ENCODE data around the gene SELP.

SELP gene

DNA sequence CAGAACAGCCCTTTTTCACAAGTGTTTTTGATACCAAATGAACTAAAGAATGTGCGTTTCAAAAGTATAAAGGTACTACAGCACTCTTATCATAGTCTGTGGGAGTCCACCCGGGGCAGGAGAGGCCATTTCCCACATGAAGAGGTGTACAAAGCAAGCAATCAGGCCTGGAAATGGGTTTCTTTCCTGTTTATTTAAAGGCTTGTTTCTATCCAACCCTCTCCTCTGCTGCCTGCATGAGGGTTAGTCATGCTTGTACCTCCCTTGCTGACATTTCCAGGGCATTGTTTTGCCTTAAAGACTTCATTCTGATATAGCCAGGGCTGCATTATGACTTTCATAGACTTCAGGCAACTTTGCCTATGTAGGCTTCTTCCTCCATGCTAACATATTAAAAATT is 11.6 kb downstream of the SELP start:
- no peak for DNase-seq

DNA sequence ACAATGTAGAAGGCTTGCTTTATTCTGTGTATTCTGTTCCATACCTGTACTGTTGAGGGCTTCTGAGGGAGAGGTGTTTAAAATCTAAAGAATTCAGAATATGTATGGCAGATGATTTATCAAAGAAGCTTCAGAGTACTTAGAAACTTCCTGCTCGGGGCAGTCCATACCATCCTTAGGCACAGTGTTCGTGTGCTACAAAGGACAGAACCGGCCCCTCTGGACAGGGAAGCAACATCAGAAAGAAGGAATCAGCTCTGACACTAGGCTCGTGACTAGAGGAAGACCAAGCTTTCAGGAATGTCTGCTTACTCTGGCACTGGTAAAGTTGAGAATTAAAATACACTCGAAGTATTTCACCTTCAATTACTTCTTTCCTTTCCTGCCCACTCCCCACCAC is 14.1 kb downstream of the SELP start:
- no peak for DNase-seq

DNA sequence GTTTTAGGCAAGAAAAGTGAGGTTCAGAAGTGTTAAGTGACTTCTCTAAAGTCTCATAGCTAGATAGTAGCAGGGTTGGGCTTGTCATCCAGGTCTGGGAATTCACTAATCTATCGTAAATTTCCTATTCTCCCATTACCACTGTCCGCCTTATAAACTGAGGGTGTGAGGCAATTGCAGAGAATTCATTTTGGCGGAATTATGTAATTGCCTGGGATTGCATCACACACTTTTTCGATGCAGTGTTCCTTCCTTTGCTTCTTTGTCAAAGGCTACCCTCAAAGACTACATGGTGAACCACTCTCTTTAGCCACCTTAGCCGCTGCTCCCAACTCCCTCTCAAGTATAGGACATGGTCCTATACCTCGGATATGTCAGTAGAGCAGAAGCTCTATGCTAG is 19.1 kb downstream of the SELP start:
- DNase-seq: no peak

DNA sequence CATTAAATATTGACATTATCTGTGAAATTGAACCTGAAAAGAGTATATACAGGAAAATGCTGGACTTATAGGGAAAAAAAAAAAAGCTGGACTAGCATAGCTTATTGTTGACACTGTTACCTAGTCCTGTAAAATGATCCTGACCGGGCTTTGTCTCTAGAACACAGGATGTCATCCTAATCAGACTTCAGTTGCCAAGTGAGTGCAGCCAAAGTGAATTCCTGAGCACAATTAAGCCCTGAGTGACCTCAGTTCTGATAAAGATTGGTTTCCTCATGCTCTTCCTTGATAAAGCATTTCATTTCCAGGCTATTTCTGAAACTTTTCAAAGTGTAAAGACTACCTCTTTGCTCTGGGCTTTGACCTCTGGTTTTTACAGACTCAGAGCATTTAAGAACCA is 19.8 kb downstream of the SELP start:
- DNase-seq: no peak

DNA sequence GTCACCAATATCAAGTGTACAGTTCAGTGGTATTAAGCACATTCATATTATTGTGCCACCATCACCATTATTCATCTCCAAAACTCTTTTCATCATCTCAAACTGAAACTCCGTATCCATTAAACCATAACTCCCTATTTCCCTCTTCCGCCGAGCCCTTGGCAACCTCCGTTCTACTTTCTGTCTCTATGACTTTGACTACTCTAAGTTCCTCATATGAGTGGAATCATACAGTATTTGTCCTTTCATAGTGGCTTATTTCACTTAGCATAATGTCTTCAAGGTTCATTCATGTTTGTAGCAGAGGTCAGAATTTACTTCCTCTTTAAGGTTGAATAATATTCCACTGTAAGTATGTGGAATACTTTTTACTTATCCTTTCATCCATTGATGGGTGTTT is 21.7 kb downstream of the SELP start:
- no peak for DNase-seq

DNA sequence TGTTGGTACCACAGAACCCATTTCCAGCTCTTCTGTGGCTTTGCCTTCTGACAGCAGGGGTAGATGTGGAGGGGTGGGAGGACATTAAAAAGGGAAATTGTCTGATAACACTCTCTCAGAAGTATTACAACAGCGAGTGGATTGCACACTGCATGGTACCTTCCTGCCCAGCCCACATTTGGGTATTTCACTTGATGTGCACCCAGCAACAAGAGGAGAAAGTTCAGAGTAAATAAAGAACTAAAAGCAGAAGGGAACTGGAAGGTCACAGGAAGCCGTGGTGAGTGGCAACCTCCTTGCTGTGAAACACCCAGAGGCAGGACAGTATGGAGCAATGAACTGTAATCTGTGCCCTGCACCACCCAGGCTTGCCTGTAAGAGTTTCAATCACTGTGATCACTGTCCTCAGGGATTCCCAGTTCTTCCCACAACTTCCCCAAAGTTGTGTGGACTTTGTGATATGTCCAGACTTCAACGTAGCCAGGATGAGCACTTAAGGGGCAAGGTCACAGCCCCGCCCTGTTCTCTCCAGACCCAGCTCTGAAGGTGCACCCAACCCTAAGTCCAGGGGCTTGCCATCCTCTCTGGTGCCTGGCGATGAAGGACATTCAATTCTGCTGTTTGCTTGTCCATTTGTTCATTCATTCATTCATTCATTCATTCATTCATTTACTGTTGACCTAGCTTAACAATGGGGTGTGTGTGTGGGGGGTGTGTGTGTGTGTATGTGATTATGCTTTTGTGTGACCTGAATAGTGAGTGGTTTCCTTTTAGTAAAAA is 25.0 kb downstream of the SELP start:
- peak; percentile 42 for DNase-seq

DNA sequence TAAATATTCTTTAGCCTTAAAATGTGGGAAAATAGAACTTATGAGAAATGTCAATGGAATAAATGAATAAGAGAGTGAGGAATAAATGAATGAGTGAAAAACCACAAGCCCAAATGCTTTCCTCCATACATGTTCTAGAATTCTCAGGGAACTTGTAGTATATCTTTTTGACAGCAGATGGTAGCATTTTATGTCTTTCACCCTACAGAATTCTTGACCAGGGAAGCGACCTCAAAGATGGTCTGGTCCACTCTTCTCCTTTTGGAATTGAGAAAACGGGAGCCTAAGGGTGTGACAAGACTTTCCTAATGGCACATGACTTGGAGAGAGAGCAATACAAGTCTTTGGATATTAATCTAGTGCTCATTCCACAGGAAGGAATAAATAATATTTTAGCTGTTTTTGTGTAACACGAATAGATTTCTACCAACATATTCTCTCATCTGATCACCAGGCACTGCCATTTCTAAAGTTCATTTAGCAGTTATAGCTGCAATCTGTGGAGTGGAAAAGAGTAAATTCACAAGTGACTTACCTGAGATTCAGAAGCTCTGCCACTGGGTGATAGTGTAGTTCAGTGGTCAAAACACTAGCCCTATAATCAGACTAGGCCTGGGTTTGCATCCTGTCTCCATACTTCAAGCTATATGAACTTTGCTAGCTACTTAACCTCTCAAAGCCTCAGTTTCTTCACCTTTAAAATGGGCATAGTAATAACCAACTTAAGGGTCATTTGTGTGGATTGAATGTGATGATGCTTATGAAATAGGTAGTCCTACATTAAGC is 28.6 kb downstream of the SELP start:
- DNase-seq: peak; percentile 35

DNA sequence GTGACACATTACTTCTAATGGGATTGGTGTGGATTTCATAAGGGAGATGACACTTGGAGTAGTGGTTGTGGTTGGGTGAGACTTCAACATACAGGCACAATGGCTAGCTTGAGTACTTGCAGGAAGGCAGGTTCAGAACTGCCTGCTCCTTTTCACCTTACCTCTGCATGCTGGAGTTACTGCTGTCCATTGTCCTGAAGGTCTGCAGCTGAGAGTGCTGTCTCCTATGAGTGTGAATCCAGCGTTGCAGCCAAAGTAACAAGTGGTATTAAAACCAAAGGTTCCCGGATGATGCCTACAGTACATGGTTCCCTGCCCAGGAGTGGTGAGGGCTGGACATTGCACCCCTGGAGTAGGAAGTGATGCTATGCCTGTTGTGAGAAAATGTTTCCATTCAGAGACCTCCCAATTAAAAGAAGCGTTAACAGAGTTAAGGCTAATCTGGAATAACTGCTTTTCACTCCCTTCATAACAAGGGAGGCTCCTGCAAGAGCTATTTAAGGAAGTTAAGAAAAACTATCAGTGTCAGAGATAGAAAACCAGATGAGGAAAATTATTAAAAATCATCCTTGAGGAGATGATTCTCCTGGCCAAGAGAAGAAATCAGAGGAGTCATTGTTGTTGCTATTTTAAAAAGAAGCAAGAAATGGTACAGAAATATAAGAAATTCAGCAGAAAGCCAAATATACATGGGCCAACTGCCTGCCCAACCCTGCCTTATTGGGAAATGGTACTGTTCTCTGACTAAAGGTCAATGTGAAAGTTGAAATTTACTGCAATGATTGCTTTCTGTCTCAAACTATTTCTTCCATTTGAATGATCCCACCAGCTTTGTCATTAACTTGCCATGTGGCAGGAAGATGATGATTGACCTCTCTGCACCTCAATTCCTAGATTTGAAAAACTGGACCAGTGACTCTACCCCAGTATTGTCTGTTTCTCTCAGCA is 33.9 kb downstream of the SELP start:
- DNase-seq: no peak

DNA sequence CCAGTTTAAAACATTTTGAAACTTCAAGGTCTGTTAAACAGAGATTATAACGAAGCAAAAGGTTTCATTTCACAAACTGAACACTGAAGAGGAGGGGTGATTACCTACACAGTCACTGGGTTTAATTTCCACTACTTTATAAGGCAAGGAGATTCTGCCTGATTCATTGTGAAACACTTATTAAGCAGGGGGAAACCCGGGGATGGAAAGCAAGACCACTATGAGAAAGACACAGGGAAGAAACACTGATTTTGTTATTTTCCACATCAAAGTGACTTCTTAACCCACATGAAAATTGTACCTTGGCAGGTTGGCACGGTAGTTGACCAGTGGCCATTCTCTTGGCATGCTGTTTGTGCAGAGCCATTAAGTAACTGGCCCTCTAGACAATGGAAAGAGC is 35.5 kb downstream of the SELP start:
- DNase-seq: no peak

DNA sequence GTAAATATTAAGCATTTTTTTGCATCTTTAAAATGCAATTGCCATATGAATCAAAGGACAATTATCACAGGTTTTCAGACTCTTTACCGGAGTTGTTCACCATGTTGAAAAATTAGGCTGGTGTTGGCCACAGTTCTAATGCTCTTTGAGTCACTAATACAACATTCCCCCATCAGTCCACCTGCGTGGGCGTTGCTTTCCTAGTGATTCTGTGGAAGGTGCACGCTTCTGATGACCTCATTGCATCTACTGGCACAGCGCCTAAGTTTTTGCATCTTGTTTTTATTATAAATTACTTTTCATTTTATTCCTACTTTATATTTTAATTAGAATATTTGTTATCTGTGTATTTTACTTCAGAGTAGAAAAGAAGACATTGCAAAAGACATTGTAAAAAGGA is 39.0 kb downstream of the SELP start:
- no peak for DNase-seq

DNA sequence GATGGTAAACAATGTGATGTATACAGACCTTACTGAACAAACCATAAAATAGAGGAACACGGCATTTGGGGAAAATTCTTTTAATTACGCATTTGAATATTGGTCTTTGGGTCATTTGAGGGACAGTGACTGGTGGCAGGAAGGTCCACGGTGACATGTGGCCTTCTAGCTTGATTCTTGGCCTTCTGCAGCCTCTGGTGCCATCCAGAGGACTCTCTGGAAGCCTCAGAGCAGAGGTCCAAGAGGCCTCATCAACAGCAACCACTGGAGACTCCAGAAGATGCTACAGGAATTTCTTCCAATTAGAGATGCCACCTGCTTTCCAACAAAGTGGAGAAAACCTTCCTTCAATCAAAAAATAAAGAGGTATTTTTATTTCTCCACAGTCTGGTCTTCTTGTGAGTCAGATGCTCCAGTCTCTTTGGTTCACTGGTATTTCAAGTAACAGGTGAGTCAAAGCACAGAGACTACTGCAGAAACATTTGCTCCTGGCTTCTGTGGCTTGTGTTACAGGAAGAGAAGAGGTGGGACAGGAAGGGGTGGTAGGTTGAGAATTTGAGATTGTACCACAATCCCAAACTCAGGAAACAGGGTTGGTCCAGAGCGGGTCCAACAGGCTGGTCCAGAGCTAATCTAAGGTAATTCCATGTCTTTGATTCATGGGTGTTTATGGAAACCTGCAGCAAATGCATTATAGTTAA is 41.0 kb downstream of the SELP start:
- no peak for DNase-seq

DNA sequence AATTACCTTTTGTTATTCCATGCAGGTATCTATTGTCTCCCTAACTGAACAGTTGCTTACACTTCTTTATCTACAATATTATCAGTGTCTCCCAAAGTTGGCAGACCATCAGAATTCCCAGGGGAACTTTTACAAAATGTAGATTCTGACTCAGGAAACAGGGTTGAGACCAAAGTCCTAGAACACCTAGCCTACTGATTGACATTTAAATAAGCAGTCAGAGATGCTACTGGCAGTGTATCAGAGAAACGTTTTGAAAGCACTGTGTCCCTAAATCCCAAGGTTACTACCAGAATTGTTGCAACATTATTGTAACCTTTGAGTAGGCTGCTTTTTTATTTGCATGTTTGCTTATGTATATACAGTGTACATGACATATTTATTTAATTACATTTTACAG is 41.8 kb downstream of the SELP start:
- DNase-seq: no peak

DNA sequence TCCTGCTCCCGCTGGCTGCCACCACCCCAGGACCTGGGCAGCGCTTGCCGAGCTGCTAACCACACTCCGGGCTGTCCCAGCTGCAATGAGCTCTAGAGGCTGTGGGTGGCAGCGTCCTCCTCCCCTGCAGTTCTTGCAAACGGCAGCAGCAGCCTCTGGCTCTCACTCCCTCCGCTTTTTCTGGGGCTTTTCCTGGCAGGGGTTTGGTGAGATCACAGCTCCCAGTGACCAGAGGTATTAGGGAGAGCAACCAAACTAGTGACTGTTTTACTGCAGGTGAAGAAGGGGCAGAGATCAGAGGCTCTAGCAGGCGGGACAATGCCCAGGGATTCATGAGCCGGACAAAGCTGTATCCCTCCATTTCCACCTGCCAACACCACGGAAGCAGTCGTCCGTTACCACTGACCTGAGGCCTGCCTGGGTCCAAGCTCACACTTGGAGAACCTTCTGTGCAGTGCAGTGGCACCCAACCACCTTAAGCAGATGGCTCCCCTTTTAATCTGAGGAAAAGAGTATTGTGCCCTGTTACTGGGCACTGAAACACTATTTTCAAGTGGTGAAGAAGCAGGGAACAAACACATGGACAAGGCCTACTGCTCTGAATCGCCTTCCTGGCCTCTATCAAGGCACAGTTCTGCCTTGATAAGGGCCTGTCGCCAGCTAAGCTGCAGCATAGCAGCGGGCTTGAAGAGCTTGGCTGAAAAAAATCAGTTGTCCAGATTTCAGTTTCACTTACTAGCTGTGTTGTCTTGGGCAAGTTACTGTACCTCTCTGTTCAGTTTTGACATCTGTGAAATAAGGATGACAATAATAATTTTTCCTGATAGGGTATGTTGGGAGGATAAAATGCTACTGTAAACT is 43.3 kb downstream of the SELP start, which contains the start of gene F5:
Gene F5, minus strand, starts transcription at position 87 of the 861 bp plus-strand sequence. CDS start 95 bp downstream, outside the sequence.
- peak; percentile 12 for DNase-seq

DNA sequence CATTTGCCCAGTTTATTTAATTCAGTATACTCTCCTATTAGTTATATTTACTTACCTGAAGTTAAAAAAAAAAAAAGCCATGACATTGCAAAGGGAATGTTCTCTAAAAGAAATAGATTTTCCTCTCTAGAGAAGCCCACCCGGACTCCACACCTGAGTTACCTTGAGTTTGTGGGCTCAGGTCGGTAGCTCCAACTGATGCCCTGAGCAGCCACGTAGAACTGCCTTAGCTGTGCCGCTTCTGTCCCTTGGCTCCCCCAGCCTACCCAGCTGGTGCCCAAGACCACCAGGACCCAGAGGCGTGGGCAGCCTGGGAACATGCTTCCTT is 43.9 kb downstream of the SELP start:
- no peak for DNase-seq

DNA sequence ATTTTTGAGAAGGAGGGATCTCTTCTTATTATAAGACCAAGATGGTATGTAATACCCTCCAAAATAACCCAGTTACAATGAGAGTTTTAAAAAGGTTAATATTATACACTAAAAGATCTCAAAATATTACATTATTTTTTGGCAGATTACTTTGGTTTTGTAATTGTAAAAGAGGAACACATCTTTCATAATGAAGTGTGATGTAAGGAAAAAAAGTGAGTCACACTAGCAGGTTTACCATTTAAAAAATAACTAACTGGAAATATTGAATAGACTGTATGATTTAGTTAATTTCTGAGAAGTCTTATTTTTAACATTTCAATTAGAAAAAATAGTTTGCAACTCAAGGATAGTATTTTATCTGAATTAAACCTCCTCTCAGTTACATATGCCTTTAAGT is 44.7 kb downstream of the SELP start:
- no peak for DNase-seq

DNA sequence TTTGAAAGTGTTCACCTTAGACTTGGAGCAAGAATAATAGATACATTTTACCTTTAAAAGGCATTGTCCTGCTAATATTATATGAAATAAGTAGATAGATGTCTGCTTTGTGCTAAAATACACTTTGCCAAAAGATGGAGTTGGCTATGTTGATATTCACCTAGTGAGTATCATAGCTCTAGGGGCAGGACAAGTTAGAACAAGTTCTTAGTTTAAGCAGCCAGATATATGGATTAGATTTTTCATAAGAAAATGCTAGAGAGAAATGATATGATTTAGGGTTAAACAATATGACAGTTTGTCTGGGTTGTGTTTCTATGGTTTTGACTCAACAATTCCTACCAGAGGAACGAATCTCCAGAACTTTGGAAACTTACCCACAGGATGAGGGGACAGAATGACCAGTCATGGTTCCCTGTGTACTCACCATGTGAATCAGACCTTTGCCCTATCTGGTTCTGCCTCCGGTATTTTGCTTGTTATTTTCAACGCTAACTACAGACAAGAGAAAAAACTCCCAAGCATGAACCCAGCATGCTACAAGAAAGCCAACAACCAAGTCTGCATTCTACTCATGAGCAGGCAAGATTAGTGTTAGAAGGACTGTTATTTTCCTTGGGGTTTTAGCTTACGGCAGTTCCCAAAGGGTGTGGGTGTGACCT is 45.3 kb downstream of the SELP start:
- no peak for DNase-seq

DNA sequence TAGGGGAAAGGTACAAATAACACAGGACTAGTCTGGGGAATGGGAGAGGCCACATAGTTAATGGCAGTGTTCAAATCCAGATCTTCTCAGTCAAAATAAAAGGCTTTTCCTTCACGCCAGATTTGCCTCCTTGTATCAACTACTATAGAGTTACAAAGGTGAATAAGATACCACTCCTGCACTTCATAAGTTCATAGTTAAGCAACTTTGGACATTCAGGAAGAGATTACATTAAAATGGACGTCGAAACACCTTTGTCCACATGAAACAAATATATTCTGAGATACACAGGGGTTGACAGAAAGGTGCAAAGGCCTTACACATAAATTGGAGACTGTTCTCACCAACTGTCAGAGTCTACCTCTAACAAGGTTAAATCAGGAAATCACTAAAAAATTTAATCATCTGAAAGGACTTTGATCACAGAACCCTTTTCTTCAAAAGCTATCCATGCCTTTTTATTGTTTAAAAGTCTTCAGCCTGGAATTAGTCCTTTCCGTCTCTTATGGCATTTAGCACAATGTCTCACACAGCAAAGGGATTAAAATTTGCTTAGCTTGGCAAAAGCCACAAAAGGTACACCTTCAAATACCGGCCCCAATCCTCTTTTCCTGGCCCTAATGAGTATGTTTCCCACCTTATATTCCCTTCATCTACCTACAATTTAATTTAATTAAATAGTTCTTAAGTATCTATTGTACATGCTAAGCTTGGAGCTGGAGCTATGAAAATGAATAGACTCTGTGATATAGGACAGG is 51.8 kb downstream of the SELP start:
- no peak for DNase-seq

DNA sequence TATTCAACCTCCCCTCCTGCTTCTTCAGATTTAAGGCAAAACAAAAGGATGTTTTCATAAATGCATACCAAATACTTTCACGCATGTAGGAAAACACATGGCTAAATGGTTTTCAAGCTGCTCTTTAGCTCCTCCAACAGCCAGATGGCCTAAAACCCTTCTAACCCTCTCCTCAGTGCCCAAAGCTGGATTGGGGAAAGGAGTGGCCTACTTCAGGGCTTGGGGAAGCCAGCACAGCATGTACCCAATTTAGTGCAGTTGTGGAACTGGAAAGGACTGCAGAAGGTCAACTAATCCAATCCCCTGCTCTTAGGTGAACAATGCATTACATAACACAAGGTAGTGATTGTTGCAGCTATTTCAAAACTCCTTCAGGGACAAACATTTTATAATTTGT is 53.0 kb downstream of the SELP start:
- DNase-seq: no peak

DNA sequence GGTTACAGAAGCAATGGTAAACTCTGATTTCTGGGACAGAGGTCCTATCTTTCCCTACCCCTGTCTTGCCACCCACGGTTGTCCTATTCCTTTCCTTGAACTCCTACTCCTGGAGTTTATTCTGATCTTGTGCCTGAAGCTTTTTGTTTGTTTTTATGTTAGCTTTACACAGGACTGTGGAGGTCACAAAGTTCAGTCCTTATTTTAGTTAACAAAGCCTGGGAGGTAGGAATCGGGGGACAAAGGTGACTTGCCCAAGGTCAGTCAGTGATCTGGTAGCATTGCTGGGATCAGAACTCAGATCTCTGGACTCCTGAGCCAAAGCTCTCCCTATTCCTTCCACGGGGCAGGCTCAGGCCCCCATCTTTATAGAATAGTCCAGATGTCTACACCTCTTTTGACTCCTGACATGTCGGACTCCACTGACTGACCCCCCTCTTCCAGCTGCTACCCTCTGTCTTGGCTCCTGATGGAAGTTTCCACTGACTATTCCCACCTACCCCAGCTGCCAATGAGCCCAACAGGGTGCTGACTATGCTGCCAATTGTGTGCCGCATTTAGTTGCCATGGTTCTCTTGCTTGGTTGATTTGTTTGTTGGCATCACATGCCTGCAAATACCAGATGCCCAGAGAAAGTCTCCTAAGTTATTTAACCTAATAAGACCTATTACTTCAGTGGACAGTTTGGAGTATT is 53.5 kb downstream of the SELP start:
- no peak for DNase-seq

DNA sequence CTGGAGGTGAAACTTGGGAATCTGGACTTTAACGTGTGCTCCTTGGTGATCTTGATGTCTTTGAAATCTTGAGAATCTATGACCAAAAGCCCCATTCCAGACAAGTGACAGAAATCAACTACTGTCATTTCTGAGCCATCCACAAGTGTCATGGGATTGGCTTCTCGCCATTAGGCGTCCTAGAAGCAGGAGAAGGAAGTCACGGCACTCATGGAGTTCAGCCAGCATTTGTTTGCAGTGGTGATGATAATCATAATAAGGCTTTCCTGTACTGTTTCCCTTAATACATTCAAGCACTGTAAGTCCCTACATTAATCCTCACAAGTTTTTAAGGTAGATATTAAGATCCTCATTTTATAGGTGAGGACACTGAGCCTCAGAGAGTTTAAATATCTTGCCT is 55.6 kb downstream of the SELP start:
- DNase-seq: no peak

Measured in KG1 (cell line).